Amniotic epithelial cell (primary cell): Measurements from ENCODE around the gene KHDC4.

Source experiments
- DNase-seq: peaks from one replicate; pipeline ENCODE4 v3.0.0-alpha.2; 2010; ENCODE audit warnings: low read depth

KHDC4 gene

DNA sequence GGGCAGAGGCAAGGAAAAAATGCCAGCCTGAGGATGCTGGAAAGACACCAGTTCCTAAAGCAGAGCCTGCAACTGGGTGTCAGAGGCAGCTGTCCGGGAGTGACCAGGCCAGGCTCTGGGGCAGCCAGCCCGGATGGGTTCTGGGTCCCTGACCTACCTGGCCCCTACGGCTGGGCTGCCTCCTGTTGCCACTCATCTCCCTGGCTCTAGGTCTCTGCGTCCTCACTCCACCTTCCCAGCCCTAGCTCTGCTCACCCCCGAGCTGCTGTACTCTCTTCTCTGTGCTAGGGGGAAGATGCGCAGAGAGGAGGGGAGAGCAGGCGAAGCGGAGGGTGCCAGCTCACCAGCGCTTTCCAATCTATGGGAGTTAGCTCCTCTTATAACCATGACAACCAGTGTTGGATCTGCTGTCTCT lies 35.2 kb upstream of the KHDC4 start:
- no peak for DNase-seq

DNA sequence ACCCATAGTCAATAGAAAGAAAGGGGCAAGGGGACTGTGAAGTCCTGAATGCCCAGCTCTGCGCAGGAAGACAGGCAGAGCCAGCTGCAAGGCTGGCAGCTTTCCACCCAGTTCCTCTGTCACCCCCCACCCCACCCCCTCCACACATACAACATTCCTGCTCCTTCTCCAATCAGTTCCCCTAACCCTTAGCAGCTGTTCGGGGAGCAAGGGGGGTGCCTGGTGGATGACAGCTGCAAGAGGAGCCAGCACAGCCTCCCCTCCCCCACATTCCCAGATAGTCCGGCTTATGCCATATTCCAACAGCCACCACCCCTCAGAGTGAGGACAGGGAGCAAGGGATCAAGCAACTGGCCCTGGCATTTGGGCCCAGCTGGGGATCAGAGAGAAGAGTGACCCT lies 34.5 kb upstream of the KHDC4 start:
- DNase-seq, result no peak

DNA sequence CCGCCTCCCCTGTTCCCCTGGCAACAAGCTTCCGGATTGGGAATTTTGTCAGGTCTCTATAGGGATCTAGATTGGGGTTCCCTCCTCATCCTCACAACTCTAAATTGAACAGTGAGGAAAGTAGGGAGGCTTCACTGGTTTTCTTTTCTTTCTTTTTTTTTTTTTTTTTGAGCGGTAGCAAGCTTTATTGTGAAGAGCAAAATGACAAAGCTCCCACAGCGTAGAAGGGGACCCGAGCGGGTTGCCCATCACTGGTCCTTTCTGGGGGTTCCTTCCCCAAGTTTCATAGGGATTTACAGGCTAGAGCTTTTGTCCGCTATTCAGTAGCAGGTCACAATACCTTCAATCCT lies 33.8 kb upstream of the KHDC4 start:
- no peak for DNase-seq

DNA sequence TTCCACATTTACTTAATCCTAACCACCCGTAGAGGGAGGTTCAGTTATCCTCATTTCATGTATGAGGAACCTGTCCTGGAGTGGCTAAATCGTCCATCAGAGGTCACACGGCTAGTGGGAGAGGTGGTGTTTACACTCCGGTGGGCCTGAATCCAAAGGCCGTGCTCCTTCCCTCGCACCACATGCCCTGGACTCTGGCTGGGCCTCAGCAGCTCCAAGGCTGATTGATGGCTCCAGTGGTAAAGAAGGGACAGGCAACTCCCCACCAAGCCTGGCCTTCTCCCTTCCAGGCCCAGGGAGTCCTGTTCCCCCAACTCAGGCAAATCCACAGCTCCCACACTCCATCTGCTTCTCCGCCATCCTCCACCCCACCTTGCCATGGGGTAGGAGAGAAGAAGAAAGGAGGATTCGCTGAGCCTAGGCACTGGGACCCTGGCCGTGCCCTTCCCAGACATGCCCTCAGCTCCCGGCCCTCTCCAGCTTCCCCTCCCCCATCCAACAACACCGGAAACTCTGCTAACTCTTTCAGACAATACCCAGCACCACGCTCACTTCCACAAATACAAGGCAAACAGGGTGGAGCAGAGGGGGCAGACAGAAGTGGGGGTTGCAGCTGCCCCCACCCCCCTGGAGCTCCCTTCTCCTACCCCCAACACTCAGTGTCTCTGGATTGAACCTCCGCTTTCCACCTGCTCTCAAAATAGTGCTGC lies 33.3 kb upstream of the KHDC4 start:
- DNase-seq, result peak; percentile 74

DNA sequence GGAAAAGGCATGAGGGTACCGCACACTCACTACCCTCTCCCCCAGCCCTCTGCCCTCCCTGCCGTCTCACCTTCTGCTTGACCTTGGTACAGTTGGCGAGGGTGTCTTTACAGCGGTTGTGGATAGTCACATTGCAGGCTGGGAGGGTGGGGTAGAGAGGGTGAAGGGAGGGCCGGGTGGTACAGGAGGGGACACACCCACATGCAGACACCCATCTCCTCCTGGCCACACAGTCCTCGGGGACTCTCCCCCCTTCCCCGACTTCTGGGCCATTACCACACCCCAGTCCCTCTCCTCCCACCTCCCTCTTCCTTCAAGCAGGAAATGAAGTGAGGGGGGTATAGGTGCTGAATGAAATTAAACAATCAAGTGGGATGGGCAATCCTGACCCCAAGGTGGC lies 32.5 kb upstream of the KHDC4 start:
- no peak for DNase-seq

DNA sequence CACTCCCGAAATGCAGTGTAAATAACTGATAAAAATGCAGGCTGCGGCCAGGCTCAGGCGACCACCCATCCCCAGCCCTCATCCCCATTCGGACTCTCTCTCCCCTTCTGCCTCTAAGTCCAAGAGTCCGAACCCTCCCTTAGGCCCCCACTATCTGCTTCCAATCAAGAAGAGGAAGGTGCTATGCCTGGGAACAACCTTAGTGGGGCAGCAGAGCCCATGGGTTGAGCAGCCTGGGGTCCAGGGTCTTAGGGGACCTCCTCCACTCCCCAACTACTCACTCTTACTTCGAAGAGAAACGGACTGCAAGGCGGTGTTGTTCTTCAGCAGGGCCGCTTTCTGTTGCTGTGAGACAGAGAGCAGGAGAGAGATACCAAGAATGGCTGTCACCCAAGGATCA lies 31.9 kb upstream of the KHDC4 start:
- DNase-seq, result no peak

DNA sequence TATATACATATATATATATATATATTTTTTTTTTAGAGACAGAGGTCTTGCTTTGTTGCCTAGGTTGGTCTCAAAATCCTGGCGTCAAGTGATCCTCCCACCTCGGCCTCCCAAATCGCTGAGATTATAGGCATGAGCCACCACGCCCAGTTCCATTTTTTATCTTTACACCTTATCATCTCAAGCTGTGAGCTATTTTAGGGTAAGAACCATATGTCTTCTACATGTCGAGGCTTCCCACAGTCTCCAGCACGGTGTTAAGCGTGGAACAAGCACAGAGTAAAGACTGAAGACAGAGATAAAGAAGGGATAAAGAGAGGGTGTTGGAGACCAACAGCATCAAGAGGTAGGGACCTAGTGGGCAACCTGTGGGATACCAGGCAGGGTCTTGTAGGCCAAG lies 30.0 kb upstream of the KHDC4 start:
- DNase-seq, result no peak

DNA sequence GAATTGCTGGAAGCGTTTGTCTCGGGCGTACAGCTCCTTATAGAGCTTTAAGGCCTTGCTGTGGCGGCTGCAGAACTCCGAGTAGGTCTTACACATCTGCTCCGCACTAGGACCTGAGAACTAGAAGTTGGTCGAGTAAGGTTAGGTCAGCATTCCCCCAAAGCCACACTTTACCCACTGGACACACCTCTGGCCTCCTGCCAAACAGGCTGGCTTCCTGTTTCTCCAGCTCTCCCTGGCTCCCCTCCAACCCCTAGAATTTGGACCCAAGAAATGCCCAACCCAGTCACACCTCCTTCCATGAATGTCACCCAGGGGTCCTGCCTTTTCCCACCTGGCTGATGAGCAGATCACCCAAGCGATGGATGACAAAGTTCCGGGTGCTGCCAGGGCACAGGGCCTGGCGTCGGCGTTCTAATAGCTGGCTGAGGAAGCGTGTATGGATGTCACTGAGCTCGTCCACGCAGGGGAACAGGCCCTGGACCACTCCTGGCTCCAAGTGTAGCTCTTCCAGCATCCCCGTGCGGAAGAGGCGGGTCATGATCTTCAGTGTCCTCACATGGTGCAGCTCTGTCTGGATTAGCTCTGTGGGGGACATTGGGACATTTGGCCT lies 28.5 kb upstream of the KHDC4 start:
- DNase-seq, result peak; percentile 46

DNA sequence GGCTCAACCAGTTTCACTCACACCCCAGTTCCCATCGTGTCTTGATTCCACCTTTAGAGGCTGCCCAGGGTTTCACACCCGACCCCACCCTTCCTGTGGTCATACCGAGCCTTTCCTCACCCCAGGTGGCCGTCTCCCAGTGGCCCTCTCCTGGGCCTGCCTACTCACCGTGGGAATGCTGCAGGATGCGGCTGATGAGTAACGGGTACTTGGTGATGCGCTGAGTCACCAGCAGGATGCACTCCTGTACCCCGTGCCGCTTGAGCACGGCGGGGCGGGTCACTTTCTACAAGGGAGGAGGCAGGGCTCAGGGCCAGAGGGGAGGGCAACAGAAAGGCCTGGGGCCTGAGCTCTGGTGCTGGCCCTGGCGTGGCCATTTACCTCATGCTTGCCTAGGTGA lies 27.7 kb upstream of the KHDC4 start:
- DNase-seq, result peak; percentile 97

DNA sequence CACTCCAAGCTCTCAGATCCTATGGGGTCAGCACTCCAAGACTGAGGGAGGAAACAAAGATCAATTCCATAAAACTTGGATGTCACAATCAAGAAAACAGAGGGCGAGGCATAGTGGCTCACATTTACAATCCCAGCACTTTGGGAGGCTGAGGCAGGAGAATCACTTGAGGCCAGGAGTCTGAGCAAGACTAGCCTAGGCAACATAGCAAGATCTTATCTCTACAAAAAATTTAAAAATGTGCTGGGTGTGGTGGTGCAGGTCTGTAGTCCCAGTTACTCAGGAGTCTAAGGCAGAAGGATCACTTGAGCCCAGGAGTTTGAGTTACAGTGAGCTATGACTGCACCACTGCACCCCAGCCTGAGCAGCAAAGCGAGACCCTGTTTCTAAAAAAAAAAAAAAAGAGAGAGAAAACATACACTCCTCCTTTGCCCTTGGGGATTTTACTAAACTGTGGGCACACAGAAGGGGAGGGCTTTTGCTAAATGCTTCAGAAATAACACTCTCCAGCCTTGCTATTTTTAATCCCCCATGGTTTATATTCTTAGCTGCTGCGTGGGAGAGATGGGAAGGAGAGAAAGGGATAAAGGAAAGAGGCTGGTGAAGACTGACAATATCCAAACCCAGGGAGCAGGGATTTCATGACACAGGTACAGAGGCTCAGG lies 26.0 kb upstream of the KHDC4 start:
- DNase-seq, result peak; percentile 50

DNA sequence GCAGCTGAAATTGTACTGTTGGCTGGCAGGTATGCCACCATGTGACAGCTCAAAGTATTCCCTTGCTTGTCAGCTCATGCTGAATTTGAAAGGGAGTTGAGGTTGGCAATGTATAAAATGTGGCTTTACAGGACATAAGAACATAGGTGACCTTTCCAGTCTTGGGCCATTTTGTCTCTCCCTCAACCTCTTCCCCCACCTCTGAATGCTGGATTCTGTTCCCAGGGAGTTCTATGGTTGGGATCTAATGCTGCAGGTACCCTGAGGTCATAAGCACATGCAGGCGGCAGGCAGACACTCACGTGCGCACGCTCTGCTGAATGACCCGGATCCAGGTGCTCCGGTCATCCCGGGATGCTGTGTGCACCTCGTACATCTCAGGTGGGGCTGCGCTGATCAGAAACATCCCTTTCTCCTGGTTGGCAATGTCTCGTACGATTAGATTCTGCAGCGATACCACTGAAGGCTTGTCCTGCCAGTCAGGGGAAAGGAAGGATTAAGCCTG lies 23.2 kb upstream of the KHDC4 start:
- no peak for DNase-seq

DNA sequence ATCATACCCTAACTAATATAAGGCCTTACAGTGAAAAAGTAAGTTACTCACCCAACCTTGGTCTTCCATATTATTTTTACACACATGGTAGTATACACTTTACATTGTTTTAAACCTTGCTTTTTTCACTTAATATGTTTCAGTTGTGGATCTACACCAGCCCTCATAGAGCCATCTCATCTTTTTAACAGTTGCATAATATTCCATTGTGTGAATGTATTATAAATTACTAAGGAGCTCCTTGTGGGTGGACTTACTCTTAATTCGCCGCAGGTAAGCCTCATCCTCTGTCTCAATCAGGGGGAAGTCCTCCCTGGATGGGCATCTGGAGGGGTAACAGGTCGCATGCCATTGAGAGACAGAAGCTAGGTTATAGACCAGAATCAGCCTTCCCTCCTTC lies 20.4 kb upstream of the KHDC4 start:
- no peak for DNase-seq

DNA sequence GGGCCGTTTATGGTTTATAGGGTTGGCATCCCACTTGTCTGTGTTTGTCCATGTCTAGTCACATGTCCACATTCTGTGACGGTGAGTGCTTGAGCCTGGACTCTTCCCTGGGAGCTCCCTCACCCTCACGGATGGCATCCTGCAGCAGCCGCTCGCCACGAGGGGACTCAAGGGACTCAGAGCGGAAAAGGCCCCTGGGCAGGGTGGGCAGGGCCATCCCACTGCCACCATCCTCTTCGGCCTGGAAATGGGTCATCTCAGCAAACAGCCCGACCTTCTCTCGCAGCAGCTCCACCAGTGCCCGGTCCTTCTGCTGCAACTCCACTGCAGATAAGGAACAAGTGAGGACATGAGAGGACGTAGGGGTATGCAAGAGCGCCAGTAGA lies 18.3 kb upstream of the KHDC4 start:
- DNase-seq, result no peak

DNA sequence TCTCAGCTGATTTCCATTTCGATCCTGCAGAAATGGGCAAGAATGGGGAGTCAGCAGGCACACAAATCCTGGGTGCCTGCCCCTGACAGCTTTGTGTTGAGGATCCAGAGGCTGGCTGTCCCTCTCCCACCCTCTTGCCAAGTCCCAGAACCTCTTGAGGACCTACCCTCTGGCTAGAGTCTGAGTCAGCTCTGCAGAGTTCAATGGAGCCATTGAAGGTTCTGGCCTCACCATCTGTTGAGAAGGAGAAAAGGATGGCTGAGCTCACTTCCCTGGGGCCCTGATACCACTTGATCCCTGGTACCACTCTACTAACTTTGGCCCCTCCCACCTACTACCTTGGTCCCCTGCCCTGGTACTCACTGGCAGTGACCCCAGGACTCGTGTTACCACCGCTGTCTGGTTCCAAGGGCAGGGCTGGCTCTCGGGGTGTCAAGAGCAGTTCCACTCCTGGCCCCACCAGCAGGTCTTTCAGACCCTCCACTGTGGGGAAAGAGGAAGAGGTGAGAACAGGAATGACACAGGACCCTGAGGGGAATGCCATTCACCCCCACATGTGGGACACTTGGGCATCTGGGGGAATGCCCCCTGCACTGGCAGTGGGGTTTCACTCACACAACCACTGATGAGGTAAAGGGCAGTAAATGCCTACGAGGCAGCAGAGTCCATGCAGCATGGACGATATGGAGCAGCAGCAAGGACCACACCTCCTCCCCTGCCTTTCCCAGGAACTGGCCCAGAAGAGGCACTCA lies 17.7 kb upstream of the KHDC4 start:
- DNase-seq, result no peak

DNA sequence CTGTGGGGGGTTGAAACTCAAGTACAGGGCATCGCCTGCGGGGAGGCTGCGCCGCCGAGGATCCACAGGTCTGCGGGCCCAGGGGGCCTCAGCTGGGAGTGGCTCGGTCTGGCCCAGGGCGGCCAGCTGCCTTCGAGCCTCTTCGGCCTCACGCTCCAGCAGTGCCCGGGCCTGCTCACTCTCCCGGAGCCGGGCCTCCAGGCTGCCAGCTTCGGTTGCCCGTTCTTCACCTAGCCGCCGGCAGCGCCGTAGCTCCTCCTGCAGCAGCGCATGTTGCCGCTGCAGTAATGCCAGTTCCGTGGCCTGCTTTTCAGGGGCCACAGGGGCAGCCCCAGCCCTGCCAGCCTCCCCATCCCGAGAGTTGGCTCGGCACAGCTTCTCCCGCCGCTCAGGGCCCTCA lies 16.6 kb upstream of the KHDC4 start:
- no peak for DNase-seq

DNA sequence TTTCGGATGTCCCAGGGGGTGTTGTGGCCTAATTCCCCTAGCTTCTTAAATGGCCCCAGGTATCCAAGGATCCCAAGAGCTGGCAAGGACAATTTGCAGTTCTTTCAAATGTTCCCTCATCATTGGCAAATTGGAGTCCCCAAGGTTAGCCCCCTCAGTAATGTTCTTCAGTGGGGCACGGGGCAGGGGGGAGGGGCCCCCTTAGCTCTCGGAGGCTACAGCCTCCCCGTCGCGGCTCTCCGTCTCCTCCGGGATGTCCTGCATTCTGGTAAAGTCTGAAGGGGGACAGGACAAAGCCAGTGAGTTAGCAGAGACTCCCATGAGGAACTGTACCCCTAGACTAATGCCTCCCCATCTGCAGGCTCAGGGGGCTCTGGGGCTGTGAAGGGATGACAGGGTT lies 13.5 kb upstream of the KHDC4 start:
- no peak for DNase-seq

DNA sequence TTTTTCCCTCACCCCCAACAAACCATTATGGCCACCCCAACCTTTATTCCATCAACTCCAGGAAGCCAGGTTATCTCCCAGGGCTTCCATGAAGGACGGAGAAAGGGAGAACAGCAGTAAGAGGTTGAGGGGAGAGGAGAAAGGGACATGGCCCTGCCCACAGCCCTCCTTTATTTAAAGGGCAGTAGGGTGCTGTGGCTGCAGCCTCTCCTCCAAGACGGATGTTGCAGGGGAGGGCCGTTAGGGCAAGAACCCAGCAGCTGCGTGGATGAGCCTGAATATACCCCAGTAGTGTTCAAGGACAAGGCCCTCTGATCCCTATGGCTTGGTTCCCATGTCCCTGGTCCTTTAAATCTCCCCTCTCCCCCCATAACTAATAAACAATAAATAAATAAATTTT lies 13.1 kb upstream of the KHDC4 start:
- DNase-seq, result no peak

DNA sequence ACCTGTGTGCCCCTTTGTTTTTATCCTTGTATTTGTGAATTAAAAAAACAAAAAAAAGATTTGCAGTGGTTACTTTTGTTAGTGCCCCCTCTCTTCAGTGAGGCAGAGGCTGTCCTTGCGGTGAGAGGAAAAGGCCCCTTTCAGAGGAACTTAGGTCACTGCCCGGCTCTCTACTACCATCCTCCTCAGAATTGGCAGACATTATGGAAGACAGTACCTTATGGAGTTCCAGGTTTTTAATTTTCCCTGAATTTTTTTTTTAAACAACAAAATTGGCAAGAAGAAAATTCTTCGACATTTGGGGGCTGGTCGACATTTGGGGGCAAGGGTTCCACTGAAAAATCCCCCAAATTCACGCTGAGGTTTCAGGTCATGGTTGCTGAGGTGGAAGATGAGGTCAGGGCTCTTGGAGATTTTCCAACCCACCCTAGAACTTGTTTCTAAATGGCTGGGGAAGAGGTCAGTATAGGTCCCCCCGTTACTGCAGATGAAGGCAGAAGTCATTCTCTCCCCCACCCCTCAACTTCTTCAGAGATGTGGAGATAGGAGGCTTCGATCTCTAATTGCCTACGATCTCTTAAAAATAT lies 12.5 kb upstream of the KHDC4 start:
- no peak for DNase-seq

DNA sequence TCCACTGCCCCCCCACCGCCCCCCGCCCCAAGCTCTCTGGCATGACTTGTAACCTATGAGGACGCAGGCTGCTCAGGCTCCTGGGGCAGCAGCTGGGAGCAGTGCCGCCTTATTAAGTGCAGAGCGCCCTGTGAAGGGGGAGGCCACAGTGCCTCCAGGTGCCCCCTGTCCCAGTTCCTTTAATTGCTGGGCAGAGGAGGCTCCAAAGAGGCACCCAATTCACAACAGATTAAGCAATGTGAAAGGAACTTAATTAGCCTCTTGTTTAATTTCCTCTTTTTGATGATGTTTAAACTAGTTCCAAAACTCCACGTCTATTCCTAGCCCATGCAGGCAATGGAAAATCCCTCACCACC lies 10.2 kb upstream of the KHDC4 start:
- DNase-seq, result no peak

DNA sequence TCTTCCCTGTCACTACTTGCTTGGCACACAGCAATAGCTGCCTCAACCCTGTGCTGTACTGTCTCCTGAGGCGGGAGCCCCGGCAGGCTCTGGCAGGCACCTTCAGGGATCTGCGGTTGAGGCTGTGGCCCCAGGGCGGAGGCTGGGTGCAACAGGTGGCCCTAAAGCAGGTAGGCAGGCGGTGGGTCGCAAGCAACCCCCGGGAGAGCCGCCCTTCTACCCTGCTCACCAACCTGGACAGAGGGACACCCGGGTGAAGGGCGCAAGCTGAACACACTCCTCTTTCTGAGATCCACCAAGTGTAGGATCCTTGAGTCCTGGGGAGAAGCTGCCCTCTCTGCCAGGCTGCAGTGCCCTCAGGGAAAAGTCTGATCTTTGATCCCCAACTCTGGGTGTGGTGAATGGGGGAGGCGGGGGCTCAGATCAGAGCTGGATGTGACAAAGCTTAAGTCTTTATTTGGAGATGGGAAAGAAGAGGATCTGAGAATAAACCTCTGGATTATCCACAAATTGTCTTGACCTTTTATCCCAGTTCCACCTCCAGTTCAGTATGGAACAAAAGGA lies 8.4 kb upstream of the KHDC4 start:
- no peak for DNase-seq

DNA sequence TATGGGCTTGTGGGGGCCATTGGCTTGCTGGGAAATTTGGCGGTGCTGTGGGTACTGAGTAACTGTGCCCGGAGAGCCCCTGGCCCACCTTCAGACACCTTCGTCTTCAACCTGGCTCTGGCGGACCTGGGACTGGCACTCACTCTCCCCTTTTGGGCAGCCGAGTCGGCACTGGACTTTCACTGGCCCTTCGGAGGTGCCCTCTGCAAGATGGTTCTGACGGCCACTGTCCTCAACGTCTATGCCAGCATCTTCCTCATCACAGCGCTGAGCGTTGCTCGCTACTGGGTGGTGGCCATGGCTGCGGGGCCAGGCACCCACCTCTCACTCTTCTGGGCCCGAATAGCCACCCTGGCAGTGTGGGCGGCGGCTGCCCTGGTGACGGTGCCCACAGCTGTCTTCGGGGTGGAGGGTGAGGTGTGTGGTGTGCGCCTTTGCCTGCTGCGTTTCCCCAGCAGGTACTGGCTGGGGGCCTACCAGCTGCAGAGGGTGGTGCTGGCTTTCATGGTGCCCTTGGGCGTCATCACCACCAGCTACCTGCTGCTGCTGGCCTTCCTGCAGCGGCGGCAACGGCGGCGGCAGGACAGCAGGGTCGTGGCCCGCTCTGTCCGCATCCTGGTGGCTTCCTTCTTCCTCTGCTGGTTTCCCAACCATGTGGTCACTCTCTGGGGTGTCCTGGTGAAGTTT lies 7.8 kb upstream of the KHDC4 start:
- DNase-seq, result no peak
